Kidney (tissue), 14 donors: Measurements from ENCODE around the gene SIAH2. TPM values are rescaled to one million over a fixed set of nuclear protein-coding genes. Genes with fewer than 3 reads are reported as not detected.

Experiments
- DNase-seq, 5 donors: peaks; one replicate each; pipeline ENCODE4 v3.0.0-alpha.2; 2013 to 2020
- FAIRE-seq: peaks from 2 replicates; lab custom pipeline; 2012; peaks lifted over from hg19 to GRCh38; lab: Jason Lieb, UNC
- H3K27ac ChIP-seq, 2 donors: one replicate each; pipeline ENCODE4 v1.7.0; 2013; ENCODE audit warnings: low read depth in 2 of 2, low read length in 2 of 2, inconsistent platforms in 1 of 2
- H3K27me3 ChIP-seq: one replicate; pipeline ENCODE4 v1.7.1; 2013; ENCODE audit warnings: low read length, inconsistent platforms; ENCODE audit not compliant: control insufficient read depth, insufficient read depth
- H3K36me3 ChIP-seq, 3 donors: one replicate each; pipeline versions ENCODE4 v1.7.0 to v1.7.1; 2013; ENCODE audit warnings: low read length in 3 of 3, control low read depth in 1 of 3, inconsistent platforms in 1 of 3; ENCODE audit not compliant: insufficient read depth in 3 of 3, control insufficient read depth in 2 of 3
- H3K4me1 ChIP-seq, 3 donors: one replicate each; pipeline versions ENCODE4 v1.7.0 to v1.7.1; 2013; ENCODE audit warnings: low read length in 3 of 3, inconsistent platforms in 1 of 3, low read depth in 1 of 3; ENCODE audit not compliant: control insufficient read depth in 2 of 3, insufficient read depth in 2 of 3
- H3K4me3 ChIP-seq, 3 donors: one replicate each; pipeline versions ENCODE4 v1.7.0 to v1.8.1; 2013; ENCODE audit warnings: low read length in 3 of 3, control low read depth in 1 of 3, inconsistent platforms in 1 of 3
- H3K9ac ChIP-seq, 3 donors: one replicate each; pipeline versions ENCODE4 v1.7.0 to v1.7.1; 2013; ENCODE audit warnings: low read length in 3 of 3, control low read depth in 1 of 3, inconsistent platforms in 1 of 3
- H3K9me3 ChIP-seq, 3 donors: one replicate each; pipeline versions ENCODE4 v1.7.0 to v1.7.1; 2013; ENCODE audit warnings: low read length in 3 of 3, control low read depth in 1 of 3, inconsistent platforms in 1 of 3; ENCODE audit not compliant: control insufficient read depth in 2 of 3, insufficient read depth in 1 of 3
- intact Hi-C: fragments of 100-400 bp; cut with DNase I; formaldehyde crosslinking; loops from one replicate; pipeline ENCODE4 v1.11.1; 2022
- polyA plus RNA-seq: library from polyadenylated mRNA; stranded (reverse); fragments of 350-450 nt; fragmentation: Illumina TruSeq; extraction: RNeasy Lipid Tissue Mini Kit (QIAGEN cat#74804); gene quantifications from one replicate; pipeline ENCODE4 v1.2.3, GENCODE V29; 2014; ENCODE audit warnings: low read depth, low replicate concordance; ENCODE audit not compliant: insufficient read depth
- total RNA-seq: library from RNA; stranded (reverse); fragmentation: NEBNext Ultra II Directional; extraction: Animal tissue kit (Norgen Biotek cat#: 25700); gene quantifications from one replicate; pipeline ENCODE4 v1.2.1, GENCODE V29; 2021
- TF ChIP-seq, protein P1 (sequence below): IDR thresholded peaks from 3 replicates; pipeline ENCODE4 v1.5.1; 2012; ENCODE audit warnings: mild to moderate bottlenecking, moderate library complexity, borderline replicate concordance; ENCODE audit not compliant: insufficient read depth; ENCODE audit errors: extremely low read depth
- donor health status: control.
- donor health status: control.
- donor health status: control.
- donor health status: control.
- donor health status: control.
- donor health status: DM: yes; HTN: yes; CAD: no.
- donor health status: Normal renal cell carcinoma (clear cell type).

SIAH2 gene
- total and polyA plus RNA-seq, 2 donors from 2014 or later: 16.9 to 24.6 TPM

DNA sequence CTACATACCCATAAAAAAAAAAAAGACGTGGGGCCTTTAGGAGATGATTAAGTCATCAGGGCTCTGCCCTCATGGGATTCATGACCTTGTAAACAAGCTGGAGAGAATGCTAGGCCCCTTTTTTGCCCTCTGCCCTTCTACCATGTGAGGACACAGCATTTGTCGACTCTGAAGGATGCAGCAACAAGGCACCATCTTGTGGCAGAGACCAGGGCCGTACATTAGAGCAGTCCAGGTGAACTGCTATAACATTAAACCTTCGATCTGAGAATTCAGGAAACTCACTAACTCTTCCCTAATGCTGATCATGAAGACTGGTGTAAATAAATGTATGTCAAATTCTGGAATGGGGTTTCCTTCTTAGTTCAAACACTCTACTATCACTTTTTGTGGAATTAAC is 30.7 kb upstream of the SIAH2 start:
- no peak for FAIRE-seq
- TF ChIP-seq, protein P1, sequence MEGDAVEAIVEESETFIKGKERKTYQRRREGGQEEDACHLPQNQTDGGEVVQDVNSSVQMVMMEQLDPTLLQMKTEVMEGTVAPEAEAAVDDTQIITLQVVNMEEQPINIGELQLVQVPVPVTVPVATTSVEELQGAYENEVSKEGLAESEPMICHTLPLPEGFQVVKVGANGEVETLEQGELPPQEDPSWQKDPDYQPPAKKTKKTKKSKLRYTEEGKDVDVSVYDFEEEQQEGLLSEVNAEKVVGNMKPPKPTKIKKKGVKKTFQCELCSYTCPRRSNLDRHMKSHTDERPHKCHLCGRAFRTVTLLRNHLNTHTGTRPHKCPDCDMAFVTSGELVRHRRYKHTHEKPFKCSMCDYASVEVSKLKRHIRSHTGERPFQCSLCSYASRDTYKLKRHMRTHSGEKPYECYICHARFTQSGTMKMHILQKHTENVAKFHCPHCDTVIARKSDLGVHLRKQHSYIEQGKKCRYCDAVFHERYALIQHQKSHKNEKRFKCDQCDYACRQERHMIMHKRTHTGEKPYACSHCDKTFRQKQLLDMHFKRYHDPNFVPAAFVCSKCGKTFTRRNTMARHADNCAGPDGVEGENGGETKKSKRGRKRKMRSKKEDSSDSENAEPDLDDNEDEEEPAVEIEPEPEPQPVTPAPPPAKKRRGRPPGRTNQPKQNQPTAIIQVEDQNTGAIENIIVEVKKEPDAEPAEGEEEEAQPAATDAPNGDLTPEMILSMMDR: no peak
- intact Hi-C loops: no loop called here

DNA sequence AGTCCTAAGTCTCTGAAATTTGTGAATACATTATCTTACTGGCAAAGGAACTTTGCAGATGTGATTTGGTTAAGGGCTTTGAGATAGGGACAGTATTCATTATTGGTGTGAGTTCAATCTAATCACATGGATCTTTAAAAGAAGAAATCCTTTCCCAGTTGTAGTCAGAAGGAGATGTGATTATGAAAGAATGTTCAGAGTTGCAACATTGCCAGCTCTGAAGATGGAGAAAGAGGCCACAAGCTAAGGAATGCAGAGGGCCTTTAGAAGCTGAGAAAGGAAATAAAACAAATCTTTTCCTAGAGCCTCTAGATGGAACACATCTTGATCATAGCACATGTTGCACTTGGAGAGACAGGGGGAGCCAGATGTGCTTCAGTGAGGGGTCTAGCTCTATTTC is 27.7 kb upstream of the SIAH2 start:
- Histone ChIP-seq H3K9me3 (no peaks in the 10 kb centered on the region), H3K4me3 (no peak overlapping the region), H3K9ac (no peak overlapping the region), H3K36me3 (no peaks in the 10 kb centered on the region), H3K4me1 (no peaks in the 10 kb centered on the region), H3K27me3 (peaks cover 2% of the 10 kb centered on the region), H3K27ac (no peak overlapping the region)
- intact Hi-C loops: no loop called here
- no peak for FAIRE-seq
- no peak for DNase-seq
- TF ChIP-seq, protein P1: no peak

More for the DNA sequence above, 30.7 kb upstream of the SIAH2 start:
- Histone ChIP-seq H3K9me3 (no peaks in the 10 kb centered on the region), H3K9ac (no peak overlapping the region), H3K36me3 (no peaks in the 10 kb centered on the region), H3K27ac (no peak overlapping the region), H3K4me3 (no peak overlapping the region), H3K4me1 (no peaks in the 10 kb centered on the region), H3K27me3 (peaks cover under 1% of the 10 kb centered on the region)
- no peak for DNase-seq

DNA sequence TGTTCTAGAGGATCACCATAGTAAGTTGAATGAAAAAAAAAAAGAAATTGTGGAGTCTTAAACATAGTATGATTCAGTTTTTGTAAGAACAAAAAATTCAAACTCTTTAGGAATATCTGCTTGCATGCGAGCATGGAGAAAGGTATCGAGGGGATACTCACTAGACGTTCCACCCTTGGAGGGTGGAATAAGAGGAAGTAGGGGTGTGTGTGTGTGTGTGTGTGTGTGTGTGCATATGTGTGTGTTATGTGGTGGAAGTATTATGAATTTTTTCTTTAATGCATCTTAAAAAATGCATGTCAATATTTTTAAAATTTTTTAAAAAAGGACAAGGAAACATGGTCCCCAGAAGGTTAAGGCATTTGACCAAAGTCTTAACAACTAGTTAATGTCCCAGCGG is 26.5 kb upstream of the SIAH2 start:
- no peak overlapping the region for H3K9ac ChIP-seq
- FAIRE-seq (no peak), DNase-seq (no peak)
- no peaks in the 10 kb centered on the region for H3K36me3 ChIP-seq
- no peaks in the 10 kb centered on the region for H3K4me1 ChIP-seq
- H3K4me3 ChIP-seq: no peak overlapping the region
- no peaks in the 10 kb centered on the region for H3K9me3 ChIP-seq
- peaks cover 2% of the 10 kb centered on the region for H3K27me3 ChIP-seq
- TF ChIP-seq, protein P1: no peak
- H3K27ac ChIP-seq: no peak overlapping the region
- intact Hi-C loops: loop anchor here (10.0 kb wide), 1 partner anchor 355 kb away; no protein-coding TSS in a partner anchor
